GM12878 (cell line): Measurements from ENCODE around the gene ARMH1. TPM values are rescaled to one million over a fixed set of nuclear protein-coding genes. Genes with fewer than 3 reads are reported as not detected.

ENCODE experiments used
- BRCA1 ChIP-seq: IDR thresholded peaks from 2 replicates; pipeline ENCODE4 v1.6.1; 2011; ENCODE audit warnings: low read depth, low read length, improper control_type of control experiment
- CEBPZ ChIP-seq: fragments of 150-350 bp; IDR thresholded peaks from 2 replicates; pipeline ENCODE4 v1.6.1; 2016; ENCODE audit warnings: low read depth, low read length
- CHD1 ChIP-seq: IDR thresholded peaks from 2 replicates; pipeline ENCODE4 v1.6.1; 2012; ENCODE audit warnings: low read depth, low read length, improper control_type of control experiment
- EZH2 ChIP-seq: IDR thresholded peaks from 2 replicates; pipeline ENCODE4 v1.6.1; 2012; ENCODE audit warnings: low read depth, mild to moderate bottlenecking, control low read depth, inconsistent platforms, low read length, borderline replicate concordance; ENCODE audit not compliant: control insufficient read depth
- FOS ChIP-seq: IDR thresholded peaks from 3 replicates; pipeline ENCODE4 v1.6.1; 2011; ENCODE audit warnings: borderline replicate concordance; ENCODE audit not compliant: insufficient read length; ENCODE audit errors: extremely low read depth
- GATAD2B ChIP-seq: fragments of 450-650 bp; conservative IDR thresholded peaks from 2 replicates; pipeline ENCODE4 v1.6.1; 2017; ENCODE audit warnings: low read depth, mild to moderate bottlenecking, moderate library complexity
- HDAC2 ChIP-seq: fragments of 200-600 bp; sonication (generic); IDR thresholded peaks from 2 replicates; pipeline ENCODE4 v1.6.1; 2017
- IKZF1 ChIP-seq: fragments of 450-650 bp; conservative IDR thresholded peaks from 2 replicates; pipeline ENCODE4 v1.6.1; 2017; ENCODE audit warnings: antibody characterized with exemption, mild to moderate bottlenecking
- IRF3 ChIP-seq: fragments of 450-650 bp; IDR thresholded peaks from 2 replicates; pipeline ENCODE4 v1.6.1; 2014; ENCODE audit warnings: mild to moderate bottlenecking
- JUNB ChIP-seq: IDR thresholded peaks from 2 replicates; pipeline ENCODE4 v1.6.1; 2016; ENCODE audit warnings: antibody characterized with exemption, mild to moderate bottlenecking
- JUND ChIP-seq: IDR thresholded peaks from 2 replicates; pipeline ENCODE4 v1.6.1; 2012; ENCODE audit warnings: low read depth, mild to moderate bottlenecking, low read length, improper control_type of control experiment, moderate library complexity
- MYC ChIP-seq: IDR thresholded peaks from 2 replicates; pipeline ENCODE4 v1.6.1; 2011; ENCODE audit warnings: mild to moderate bottlenecking, low read length, moderate library complexity, inconsistent platforms; ENCODE audit not compliant: insufficient read depth, insufficient replicate concordance, insufficient read length, severe bottlenecking
- NFYA ChIP-seq: IDR thresholded peaks from 2 replicates; pipeline ENCODE4 v1.6.1; 2011; ENCODE audit warnings: low read depth, mild to moderate bottlenecking, low read length, improper control_type of control experiment, borderline replicate concordance
- NRF1 ChIP-seq: conservative IDR thresholded peaks from 2 replicates; pipeline ENCODE4 v1.6.1; 2011; ENCODE audit warnings: mild to moderate bottlenecking, low read depth, low read length, improper control_type of control experiment
- RBBP5 ChIP-seq: fragments of 200-600 bp; sonication (generic); conservative IDR thresholded peaks from 2 replicates; pipeline ENCODE4 v1.6.1; 2016
- RUNX3 ChIP-seq: IDR thresholded peaks from 2 replicates; pipeline ENCODE4 v1.6.1; 2012; ENCODE audit warnings: low read length, inconsistent platforms
- SIN3A ChIP-seq: IDR thresholded peaks from 2 replicates; pipeline ENCODE4 v1.6.1; 2012; ENCODE audit warnings: low read depth, low read length, improper control_type of control experiment
- SREBF1 ChIP-seq: IDR thresholded peaks from 2 replicates; pipeline ENCODE4 v1.6.1; 2012; ENCODE audit warnings: mild to moderate bottlenecking, low read length
- SUPT20H ChIP-seq: IDR thresholded peaks from 2 replicates; pipeline ENCODE4 v1.6.1; 2011; ENCODE audit warnings: low read depth, mild to moderate bottlenecking, low read length, moderate library complexity, borderline replicate concordance; ENCODE audit not compliant: control insufficient read depth
- polyA plus RNA-seq, 11 experiments: library from polyadenylated mRNA; depleted of rRNA in 4 of 11; unstranded in 6 of 11; stranded (reverse) in 5 of 11; fragments of >200 nt; fragmentation: Nextera tagmentation in 4 of 11; fragmentation: Illumina TruSeq in 1 of 11; extraction: Ambion mirVana in 4 of 11; extraction: Trizol in 1 of 11; gene quantifications; 1 replicate in 1 of 11; 2 replicates in 10 of 11; pipeline versions ENCODE4 v1.2.1 to v1.2.3, GENCODE V29; 2011 to 2016; ENCODE audit warnings: inconsistent platforms in 2 of 11, missing spikeins in 2 of 11, low read depth in 1 of 11
- total RNA-seq, 4 experiments: library from RNA; depleted of rRNA in 3 of 4; stranded (reverse); fragments of >200 nt in 3 of 4; fragmentation: Illumina TruSeq in 1 of 4; extraction: Trizol in 1 of 4; gene quantifications; 2 replicates each; pipeline versions ENCODE4 v1.2.1 to v1.2.3, GENCODE V29; 2013 to 2021
- TF ChIP-seq, protein P1 (sequence below): fragments of 450-650 bp; formaldehyde crosslinking; IDR thresholded peaks from 2 replicates; pipeline ENCODE4 v1.4.0; 2022; ENCODE audit warnings: mild to moderate bottlenecking, moderate library complexity
- TF ChIP-seq, protein P2 (sequence below): fragments of 450-650 bp; IDR thresholded peaks from 2 replicates; pipeline ENCODE4 v1.6.1; 2016; ENCODE audit warnings: mild to moderate bottlenecking

ARMH1 gene
- total and polyA plus RNA-seq, 10 of the 15 experiments (the other 5 are each of a cell fraction or from before 2014, with no cell fraction given): 0.93 to 43.9 (median 8.2) TPM

- TF ChIP-seq EZH2 (no peak), SREBF1 (no peak), CEBPZ (peak; percentile 87), GATAD2B (no peak; the same call in 1 of the 2 replicates), JUNB (no peak), JUND (no peak), CHD1 (no peak), NFYA (no peak; the same call in 1 of the 2 replicates), BRCA1 (no peak), NRF1 (peak; percentile 55), RBBP5 (no peak), MYC (no peak), SIN3A (peak; percentile 43; the same call in 1 of the 2 replicates), RUNX3 (peak; percentile 7; the same call in 1 of the 2 replicates), IRF3 (peak; percentile 92), IKZF1 (0 out of 2 replicates have a peak, but pooled peaks have one; percentile 44), HDAC2 (no peak), SUPT20H (no peak), FOS (peak; percentile 93)
- TF ChIP-seq, protein P1, sequence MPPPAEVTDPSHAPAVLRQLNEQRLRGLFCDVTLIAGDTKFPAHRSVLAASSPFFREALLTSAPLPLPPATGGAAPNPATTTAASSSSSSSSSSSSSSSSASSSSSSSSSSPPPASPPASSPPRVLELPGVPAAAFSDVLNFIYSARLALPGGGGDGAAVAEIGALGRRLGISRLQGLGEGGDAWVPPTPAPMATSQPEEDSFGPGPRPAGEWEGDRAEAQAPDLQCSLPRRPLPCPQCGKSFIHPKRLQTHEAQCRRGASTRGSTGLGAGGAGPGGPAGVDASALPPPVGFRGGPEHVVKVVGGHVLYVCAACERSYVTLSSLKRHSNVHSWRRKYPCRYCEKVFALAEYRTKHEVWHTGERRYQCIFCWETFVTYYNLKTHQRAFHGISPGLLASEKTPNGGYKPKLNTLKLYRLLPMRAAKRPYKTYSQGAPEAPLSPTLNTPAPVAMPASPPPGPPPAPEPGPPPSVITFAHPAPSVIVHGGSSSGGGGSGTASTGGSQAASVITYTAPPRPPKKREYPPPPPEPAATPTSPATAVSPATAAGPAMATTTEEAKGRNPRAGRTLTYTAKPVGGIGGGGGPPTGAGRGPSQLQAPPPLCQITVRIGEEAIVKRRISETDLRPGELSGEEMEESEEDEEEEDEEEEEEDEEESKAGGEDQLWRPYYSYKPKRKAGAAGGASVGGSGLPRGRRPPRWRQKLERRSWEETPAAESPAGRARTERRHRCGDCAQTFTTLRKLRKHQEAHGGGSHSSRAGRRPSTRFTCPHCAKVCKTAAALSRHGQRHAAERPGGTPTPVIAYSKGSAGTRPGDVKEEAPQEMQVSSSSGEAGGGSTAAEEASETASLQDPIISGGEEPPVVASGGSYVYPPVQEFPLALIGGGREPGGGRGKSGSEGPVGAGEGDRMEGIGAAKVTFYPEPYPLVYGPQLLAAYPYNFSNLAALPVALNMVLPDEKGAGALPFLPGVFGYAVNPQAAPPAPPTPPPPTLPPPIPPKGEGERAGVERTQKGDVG (CRISPR knock-in tag): no peak
- TF ChIP-seq, protein P2, sequence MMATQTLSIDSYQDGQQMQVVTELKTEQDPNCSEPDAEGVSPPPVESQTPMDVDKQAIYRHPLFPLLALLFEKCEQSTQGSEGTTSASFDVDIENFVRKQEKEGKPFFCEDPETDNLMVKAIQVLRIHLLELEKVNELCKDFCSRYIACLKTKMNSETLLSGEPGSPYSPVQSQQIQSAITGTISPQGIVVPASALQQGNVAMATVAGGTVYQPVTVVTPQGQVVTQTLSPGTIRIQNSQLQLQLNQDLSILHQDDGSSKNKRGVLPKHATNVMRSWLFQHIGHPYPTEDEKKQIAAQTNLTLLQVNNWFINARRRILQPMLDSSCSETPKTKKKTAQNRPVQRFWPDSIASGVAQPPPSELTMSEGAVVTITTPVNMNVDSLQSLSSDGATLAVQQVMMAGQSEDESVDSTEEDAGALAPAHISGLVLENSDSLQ: peak; percentile 100
Observed at GRCh38 chr1:44674113-44675000, at the start of gene ARMH1, which contains the start of gene TMEM53 (continued).
